GM11168 (cell line): Measurements from ENCODE around the gene PHACTR3.
"Not testable (repeated sequence)": the region's sequence is repeated elsewhere in the genome, so short reads cannot be mapped to it uniquely, and the experiment has no call there.

ENCODE experiments used
- in situ Hi-C: fragments of 300-500 bp; cut with MboI; formaldehyde crosslinking; loops from one replicate; pipeline ENCODE4 v1.12.0; 2022; ENCODE audit warnings: low sequenced_read_pairs; ENCODE audit not compliant: unreplicated experiment

PHACTR3 gene

DNA sequence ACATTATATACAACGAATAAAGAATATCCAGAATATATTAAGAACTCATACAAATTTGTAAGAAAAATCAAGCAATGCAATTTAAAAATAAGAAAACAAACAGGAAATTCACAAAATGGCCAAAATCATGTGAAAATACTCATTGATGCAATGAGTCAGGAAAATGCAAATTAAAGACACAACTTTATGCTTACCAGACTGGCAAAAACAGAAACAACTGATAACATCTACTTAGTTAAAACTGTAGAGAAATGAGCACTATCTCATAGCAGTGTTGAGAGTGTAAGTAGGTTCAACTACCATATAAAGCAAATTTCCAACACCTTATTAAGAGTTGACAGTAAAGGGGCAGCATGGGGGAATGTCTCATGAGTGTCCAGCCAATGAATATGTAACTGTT is 266.8 kb downstream of the PHACTR3 start:
- in situ Hi-C loops, result no loop called here

DNA sequence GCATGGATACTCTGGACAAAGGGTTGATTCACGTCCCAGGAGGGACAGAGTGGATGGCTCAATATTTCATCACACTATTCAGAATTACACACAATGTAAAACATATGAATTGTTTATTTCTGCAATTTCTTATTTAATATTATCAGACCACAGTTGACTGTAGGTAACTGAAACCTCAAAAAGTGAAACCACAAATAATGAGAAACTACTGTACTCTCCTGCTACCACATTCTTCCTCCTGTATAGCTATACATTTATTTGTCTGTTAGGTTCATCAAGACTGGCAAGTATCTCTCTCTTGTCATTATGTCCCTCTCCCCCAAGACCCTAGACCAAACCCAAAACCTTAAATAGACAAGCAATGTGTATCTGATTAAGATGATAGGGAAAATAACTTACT is 269.1 kb downstream of the PHACTR3 start:
- in situ Hi-C loops, result no loop called here

DNA sequence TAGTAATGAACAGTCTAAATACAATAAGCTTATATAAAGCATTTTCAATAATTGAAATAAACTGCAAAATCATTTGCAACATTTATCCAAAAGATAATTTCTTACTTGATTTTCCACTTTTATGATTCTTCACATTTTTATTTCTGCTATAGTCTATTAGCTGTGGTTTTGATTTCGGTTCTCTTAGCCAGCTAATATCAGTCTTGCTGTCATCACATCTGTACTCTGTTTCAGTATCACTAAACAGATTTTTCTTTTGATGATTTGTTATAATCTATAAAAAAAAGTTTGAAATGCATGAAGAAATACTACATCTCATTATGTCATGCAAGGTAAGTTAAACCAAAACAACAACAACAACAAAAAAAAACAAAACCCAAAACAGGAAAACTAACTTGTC is 275.9 kb downstream of the PHACTR3 start:
- in situ Hi-C loops, result no loop called here

DNA sequence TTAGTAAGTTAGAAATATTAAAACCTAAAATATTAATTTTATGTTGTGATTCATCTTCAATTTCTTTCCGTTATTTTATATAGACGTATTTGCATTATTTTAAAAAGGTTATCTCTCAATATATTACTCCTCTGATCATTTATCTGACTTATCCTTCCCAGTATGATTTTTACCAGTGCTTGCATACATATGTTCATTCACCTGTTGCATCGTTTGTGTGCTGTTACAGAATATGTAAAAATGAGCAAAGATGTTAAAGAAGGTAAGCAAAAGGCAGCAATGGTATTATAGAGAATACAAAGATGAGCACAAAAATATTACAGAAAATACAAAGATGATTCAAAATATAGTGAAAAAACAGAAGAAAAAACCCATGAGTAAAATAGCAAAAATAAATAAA is 280.2 kb downstream of the PHACTR3 start:
- in situ Hi-C loops, result no loop called here

DNA sequence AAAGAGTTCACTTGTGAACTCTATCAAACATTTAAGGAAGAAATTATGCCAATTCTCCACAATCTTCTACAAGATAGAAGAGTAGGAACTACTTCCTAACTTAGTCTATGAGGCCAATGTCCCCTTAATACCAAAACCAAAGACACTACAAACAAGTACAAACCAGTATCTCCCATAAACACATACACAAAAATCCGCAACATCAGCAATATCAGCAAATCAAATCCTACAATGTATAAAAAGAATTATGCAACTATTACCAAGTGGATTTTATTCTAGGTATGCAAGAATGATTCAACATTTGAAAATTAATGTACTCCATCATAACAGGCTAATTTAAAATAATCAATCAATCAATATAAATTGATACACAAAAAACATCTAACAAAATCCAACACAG is 283.7 kb downstream of the PHACTR3 start:
- in situ Hi-C loops, result no loop called here

DNA sequence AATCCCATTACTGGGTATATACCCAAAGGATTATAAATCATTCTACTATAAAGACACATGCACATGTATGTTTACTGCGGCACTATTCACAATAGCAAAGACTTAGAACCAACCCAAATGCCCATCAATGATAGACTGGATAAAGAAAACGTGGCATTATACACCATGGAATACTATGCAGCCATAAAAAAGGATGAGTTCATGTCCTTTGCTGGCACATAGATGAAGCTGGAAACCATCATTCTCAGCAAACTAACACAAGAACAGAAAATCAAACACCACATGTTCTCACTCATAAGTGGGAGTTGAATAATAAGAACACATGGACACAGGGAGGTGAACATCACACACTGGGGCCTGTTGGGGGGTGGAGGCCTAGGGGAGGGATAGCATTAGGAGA is 285.7 kb downstream of the PHACTR3 start:
- in situ Hi-C loops, result not testable (repeated sequence)

DNA sequence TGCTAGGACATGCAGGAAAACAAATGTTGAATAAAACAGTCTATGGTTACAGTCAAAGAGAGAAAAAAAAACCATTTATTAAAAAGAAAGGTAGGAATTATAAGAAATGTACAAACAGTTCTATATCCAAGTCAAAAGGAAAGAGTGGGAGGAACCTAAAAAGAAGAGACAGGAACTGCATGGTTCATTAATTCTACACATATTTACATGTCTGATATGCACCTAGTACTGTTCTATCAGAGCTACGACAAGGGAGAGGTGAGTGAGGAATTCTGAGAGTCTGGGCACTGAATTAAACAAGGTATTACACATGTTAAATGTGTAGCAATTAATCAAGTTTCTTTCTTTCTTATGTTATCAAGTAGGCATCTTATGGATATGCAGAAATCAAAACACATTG is 287.2 kb downstream of the PHACTR3 start:
- in situ Hi-C loops, result no loop called here

DNA sequence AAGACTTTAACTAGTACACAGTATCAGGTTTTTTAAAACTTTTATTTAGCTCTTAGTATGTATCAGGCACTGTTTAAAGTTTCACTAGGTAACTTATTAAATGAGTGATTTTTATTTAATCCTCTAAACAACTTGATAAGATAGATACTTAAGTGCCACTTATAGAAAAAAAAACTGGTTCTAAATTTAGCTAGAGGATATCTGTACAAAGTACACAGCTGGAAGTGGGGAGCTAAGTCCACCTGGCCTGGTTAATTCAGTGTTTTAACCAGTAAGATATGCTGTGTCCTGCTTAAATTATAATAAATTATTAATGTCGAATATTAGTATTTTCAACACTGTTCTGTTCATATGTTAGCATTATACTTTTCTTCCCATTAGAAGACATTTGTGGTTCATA is 291.6 kb downstream of the PHACTR3 start:
- in situ Hi-C loops, result no loop called here
